ENCODE data around the gene PRIMA1. TPM values are rescaled to one million over a fixed set of nuclear protein-coding genes. Genes with fewer than 3 reads are reported as not detected.

PRIMA1 gene
- total RNA-seq, 1 experiment from 2014 or later = 4.9 TPM

DNA sequence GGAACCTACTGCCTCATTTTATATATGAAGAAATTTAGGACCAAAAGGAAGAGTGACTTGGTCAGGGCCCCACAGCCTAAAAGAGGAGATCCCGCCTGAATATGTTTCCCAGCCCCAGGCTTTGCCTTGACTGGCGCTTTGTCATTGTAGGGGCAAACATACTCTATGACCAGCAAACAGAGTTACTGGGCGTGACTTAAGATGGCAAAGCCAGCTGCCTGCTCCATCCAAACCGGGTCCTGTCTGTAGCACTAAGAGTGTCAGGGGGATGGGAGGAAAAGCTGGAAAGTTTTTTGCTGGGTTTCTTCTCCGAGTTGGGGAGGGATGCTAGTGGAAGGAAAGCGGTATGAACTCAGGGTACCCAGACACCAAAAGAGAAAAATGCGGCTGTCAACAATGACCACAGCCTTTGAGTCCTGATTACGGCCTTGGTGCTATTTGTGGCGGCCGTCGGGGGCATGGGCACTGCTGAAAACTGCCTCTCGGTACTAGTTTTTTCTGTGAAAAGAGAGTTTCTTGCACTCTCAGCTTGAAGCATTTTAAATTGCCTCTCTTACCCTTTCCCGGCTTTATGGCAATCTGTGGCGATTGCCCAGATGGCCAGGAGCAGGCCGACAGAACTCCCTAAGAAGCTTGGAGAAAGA is 82.7 kb downstream of the PRIMA1 start:
- Mint-ChIP-seq H3K36me3 (no peaks in the 10 kb centered on the region), H3K4me3 (no peak overlapping the region), H3K9me3 (no peaks in the 10 kb centered on the region), H3K4me1 (peaks cover 3% of the 10 kb centered on the region; the same call in 1 of the 2 replicates), H3K27me3 (ENCODE audit: low read depth) (no peaks in the 10 kb centered on the region), H3K27ac (no peak overlapping the region)
- ATAC-seq (no peak), DNase-seq (ENCODE audit: low spot score) (no peak)
- ChIA-PET CTCF (interaction anchor here (1.0 to 1.4 kb wide), 2 partner anchors 51 to 198 kb away, joined by 5 to 7 read pairs; no protein-coding TSS in a partner anchor), POLR2A (no interaction called here)
- no peak for TF ChIP-seq ZNF396 (CRISPR knock-in tag; IDR thresholded peaks at IDR 0.05; ENCODE audit: borderline replicate concordance)
- no peak for TF ChIP-seq ZNF232 (CRISPR knock-in tag; IDR thresholded peaks at IDR 0.05)
- TF ChIP-seq, protein P1, sequence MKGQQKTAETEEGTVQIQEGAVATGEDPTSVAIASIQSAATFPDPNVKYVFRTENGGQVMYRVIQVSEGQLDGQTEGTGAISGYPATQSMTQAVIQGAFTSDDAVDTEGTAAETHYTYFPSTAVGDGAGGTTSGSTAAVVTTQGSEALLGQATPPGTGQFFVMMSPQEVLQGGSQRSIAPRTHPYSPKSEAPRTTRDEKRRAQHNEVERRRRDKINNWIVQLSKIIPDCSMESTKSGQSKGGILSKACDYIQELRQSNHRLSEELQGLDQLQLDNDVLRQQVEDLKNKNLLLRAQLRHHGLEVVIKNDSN (CRISPR knock-in tag; IDR thresholded peaks at IDR 0.05) = no peak
- TF ChIP-seq, protein P2, sequence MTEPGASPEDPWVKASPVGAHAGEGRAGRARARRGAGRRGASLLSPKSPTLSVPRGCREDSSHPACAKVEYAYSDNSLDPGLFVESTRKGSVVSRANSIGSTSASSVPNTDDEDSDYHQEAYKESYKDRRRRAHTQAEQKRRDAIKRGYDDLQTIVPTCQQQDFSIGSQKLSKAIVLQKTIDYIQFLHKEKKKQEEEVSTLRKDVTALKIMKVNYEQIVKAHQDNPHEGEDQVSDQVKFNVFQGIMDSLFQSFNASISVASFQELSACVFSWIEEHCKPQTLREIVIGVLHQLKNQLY (CRISPR knock-in tag; IDR thresholded peaks at IDR 0.05) = no peak
- TF ChIP-seq, protein P3, sequence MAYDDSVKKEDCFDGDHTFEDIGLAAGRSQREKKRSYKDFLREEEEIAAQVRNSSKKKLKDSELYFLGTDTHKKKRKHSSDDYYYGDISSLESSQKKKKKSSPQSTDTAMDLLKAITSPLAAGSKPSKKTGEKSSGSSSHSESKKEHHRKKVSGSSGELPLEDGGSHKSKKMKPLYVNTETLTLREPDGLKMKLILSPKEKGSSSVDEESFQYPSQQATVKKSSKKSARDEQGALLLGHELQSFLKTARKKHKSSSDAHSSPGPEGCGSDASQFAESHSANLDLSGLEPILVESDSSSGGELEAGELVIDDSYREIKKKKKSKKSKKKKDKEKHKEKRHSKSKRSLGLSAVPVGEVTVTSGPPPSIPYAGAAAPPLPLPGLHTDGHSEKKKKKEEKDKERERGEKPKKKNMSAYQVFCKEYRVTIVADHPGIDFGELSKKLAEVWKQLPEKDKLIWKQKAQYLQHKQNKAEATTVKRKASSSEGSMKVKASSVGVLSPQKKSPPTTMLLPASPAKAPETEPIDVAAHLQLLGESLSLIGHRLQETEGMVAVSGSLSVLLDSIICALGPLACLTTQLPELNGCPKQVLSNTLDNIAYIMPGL (CRISPR knock-in tag; IDR thresholded peaks at IDR 0.05) = no peak
- TF ChIP-seq KAT7 (CRISPR knock-in tag; IDR thresholded peaks at IDR 0.05; ENCODE audit: borderline replicate concordance) = no peak
- TF ChIP-seq, protein P4, sequence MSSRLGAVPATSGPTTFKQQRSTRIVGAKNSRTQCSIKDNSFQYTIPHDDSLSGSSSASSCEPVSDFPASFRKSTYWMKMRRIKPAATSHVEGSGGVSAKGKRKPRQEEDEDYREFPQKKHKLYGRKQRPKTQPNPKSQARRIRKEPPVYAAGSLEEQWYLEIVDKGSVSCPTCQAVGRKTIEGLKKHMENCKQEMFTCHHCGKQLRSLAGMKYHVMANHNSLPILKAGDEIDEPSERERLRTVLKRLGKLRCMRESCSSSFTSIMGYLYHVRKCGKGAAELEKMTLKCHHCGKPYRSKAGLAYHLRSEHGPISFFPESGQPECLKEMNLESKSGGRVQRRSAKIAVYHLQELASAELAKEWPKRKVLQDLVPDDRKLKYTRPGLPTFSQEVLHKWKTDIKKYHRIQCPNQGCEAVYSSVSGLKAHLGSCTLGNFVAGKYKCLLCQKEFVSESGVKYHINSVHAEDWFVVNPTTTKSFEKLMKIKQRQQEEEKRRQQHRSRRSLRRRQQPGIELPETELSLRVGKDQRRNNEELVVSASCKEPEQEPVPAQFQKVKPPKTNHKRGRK (CRISPR knock-in tag; IDR thresholded peaks at IDR 0.05; ENCODE audit: borderline replicate concordance) = no peak
- TF ChIP-seq, protein P5, sequence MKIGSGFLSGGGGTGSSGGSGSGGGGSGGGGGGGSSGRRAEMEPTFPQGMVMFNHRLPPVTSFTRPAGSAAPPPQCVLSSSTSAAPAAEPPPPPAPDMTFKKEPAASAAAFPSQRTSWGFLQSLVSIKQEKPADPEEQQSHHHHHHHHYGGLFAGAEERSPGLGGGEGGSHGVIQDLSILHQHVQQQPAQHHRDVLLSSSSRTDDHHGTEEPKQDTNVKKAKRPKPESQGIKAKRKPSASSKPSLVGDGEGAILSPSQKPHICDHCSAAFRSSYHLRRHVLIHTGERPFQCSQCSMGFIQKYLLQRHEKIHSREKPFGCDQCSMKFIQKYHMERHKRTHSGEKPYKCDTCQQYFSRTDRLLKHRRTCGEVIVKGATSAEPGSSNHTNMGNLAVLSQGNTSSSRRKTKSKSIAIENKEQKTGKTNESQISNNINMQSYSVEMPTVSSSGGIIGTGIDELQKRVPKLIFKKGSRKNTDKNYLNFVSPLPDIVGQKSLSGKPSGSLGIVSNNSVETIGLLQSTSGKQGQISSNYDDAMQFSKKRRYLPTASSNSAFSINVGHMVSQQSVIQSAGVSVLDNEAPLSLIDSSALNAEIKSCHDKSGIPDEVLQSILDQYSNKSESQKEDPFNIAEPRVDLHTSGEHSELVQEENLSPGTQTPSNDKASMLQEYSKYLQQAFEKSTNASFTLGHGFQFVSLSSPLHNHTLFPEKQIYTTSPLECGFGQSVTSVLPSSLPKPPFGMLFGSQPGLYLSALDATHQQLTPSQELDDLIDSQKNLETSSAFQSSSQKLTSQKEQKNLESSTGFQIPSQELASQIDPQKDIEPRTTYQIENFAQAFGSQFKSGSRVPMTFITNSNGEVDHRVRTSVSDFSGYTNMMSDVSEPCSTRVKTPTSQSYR (CRISPR knock-in tag; IDR thresholded peaks at IDR 0.05) = no peak
- TF ChIP-seq MXD4 (CRISPR knock-in tag; IDR thresholded peaks at IDR 0.05; ENCODE audit: borderline replicate concordance) = no peak
- TF ChIP-seq, protein P6, sequence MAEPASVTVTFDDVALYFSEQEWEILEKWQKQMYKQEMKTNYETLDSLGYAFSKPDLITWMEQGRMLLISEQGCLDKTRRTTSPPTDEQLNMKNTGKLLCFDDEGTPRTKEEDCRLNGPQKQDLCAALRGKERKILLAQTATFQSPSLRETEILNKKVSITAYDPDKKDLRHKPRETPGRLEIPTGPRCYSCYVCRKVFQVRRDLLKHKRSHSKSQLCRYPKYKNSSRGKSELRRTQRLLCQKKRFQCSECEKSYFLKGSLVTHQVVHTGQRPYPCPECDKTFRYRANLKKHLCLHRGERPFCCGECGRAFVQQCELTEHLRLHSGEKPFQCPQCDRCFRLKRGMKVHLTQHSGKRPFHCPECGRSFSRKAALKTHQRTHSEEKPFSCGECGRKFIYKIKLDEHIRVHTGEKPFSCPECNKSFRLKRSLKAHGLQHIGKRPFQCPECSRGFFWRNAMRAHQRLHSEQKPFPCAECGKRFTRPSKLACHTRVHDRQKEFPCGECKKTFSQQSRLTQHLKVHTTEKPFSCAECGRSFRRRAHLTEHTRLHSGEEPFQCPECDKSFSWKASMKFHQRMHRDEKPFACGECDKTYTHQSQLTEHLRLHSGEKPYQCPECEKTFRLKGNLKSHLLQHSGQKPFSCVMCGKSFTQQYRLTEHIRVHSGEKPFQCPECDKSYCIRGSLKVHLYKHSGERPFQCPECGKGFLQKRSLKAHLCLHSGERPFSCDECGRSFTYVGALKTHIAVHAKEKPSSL (CRISPR knock-in tag; conservative IDR thresholded peaks at IDR 0.05) = no peak

DNA sequence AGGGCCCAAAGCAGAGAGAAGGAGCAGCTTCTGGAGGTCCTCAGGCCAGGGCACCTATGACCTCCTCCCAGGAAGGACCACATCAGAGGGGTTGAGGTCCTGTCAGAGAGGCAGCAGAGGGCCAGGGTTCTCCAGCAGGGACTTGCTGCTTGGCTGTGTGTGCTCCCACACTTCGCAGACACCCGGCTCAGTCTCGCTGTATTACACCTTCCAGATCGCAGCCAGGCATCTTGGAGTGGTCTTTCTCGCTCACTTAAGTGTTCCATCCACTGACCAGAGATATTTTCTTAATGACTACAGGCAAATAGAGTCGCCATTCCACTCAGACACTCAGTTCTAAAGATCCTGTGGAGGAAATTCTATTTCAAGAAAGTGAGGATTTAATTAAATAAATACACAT is 84.3 kb downstream of the PRIMA1 start:
- H3K27me3 Mint-ChIP-seq (ENCODE audit: low read depth) = no peaks in the 10 kb centered on the region
- DNase-seq (ENCODE audit: low spot score) = no peak
- ATAC-seq = no peak
- H3K4me1 Mint-ChIP-seq = peaks cover 3% of the 10 kb centered on the region; the same call in 1 of the 2 replicates
- H3K9me3 Mint-ChIP-seq = peaks cover 6% of the 10 kb centered on the region
- TF ChIP-seq NR2C2 (CRISPR knock-in tag; IDR thresholded peaks at IDR 0.05) (no peak), CREM (CRISPR knock-in tag; IDR thresholded peaks at IDR 0.05) (no peak), TP53 (CRISPR knock-in tag; IDR thresholded peaks at IDR 0.05) (no peak), ZNF416 (CRISPR knock-in tag; IDR thresholded peaks at IDR 0.05) (no peak)
- TF ChIP-seq, protein P2 (CRISPR knock-in tag; IDR thresholded peaks at IDR 0.05) = no peak
- TF ChIP-seq, protein P7, sequence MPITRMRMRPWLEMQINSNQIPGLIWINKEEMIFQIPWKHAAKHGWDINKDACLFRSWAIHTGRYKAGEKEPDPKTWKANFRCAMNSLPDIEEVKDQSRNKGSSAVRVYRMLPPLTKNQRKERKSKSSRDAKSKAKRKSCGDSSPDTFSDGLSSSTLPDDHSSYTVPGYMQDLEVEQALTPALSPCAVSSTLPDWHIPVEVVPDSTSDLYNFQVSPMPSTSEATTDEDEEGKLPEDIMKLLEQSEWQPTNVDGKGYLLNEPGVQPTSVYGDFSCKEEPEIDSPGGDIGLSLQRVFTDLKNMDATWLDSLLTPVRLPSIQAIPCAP (CRISPR knock-in tag; IDR thresholded peaks at IDR 0.05) = no peak
- H3K4me3 Mint-ChIP-seq = no peak overlapping the region
- POLR2A ChIA-PET = no interaction called here
- no peak overlapping the region for H3K27ac Mint-ChIP-seq
- peaks cover 4% of the 10 kb centered on the region; the same call in 1 of the 2 replicates for H3K36me3 Mint-ChIP-seq
- CTCF ChIA-PET = no interaction called here
